ENCODE results near the gene DEPP1.
"Not testable (repeated sequence)": the region's sequence is repeated elsewhere in the genome, so short reads cannot be mapped to it uniquely, and the experiment has no call there.

DEPP1 gene

GRCh38 chr10:44978570-44979280 lies at the start of gene DEPP1:
DEPP1 (minus strand) TSS chr10:44978809; CDS start chr10:44978030, 779 bp downstream.
- peak; percentile 30 for DNase-seq

- no peak for DNase-seq
These were observed 44.8 kb upstream of the DEPP1 start for GRCh38 chr10:45023426-45023825.

- DNase-seq = no peak
These were observed 37.0 kb upstream of the DEPP1 start for GRCh38 chr10:45015590-45015989.

GRCh38 chr10:45014557-45014956 lies 35.9 kb upstream of the DEPP1 start:
- not testable (repeated sequence) for DNase-seq

GRCh38 chr10:45008524-45009161 lies 30.0 kb upstream of the DEPP1 start:
- DNase-seq = peak; percentile 16

- no peak for DNase-seq
These were observed 27.8 kb upstream of the DEPP1 start for GRCh38 chr10:45006276-45007030.

- no peak for DNase-seq
These were observed 26.7 kb upstream of the DEPP1 start for GRCh38 chr10:45005284-45005683.

- DNase-seq = no peak
These were observed 26.1 kb upstream of the DEPP1 start for GRCh38 chr10:45004661-45005060.

GRCh38 chr10:45003432-45004000 lies 24.9 kb upstream of the DEPP1 start:
- DNase-seq = no peak

- DNase-seq = peak; percentile 58
These were observed 23.0 kb upstream of the DEPP1 start for GRCh38 chr10:45001381-45002148.

- DNase-seq = peak; percentile 76
These were observed 22.3 kb upstream of the DEPP1 start, which contains the start of gene ZNF22 for GRCh38 chr10:45000752-45001380. ZNF22 (plus strand) TSS chr10:45000923; CDS start chr10:45003369, 2,446 bp downstream.

- DNase-seq = no peak
These were observed 21.6 kb upstream of the DEPP1 start for GRCh38 chr10:45000138-45000751.

GRCh38 chr10:44998146-44998631 lies 19.6 kb upstream of the DEPP1 start:
- DNase-seq = no peak

- no peak for DNase-seq
These were observed 18.6 kb upstream of the DEPP1 start for GRCh38 chr10:44997105-44997748.

- DNase-seq = no peak
These were observed 17.5 kb upstream of the DEPP1 start for GRCh38 chr10:44995914-44996669.

- no peak for DNase-seq
These were observed 16.9 kb upstream of the DEPP1 start for GRCh38 chr10:44995581-44995913.

GRCh38 chr10:44994752-44995530 lies 16.3 kb upstream of the DEPP1 start:
- DNase-seq = no peak

- DNase-seq = no peak
These were observed 15.5 kb upstream of the DEPP1 start for GRCh38 chr10:44993922-44994751.
